GM18520 (cell line): Measurements from ENCODE around the gene GPR61.

Experiments used
- ATAC-seq: cut with Tn5 transposase; IDR thresholded peaks from one replicate; pipeline ENCODE4 v1.9.1; 2021; ENCODE audit not compliant: unreplicated experiment

GPR61 gene

GRCh38 chr1:109532365-109533136, 7.1 kb upstream of the GPR61 start:
- ATAC-seq: peak; percentile 58

- ATAC-seq: no peak
Measured at GRCh38 chr1:109534307-109534858, 5.3 kb upstream of the GPR61 start.

- ATAC-seq: no peak
Measured at GRCh38 chr1:109535481-109535880, 4.2 kb upstream of the GPR61 start.

GRCh38 chr1:109535971-109536491, 3.6 kb upstream of the GPR61 start:
- ATAC-seq: no peak

- ATAC-seq: no peak
Measured at GRCh38 chr1:109537450-109538178, 2.1 kb upstream of the GPR61 start.

GRCh38 chr1:109538827-109539555, 681 bp upstream of the GPR61 start:
- no peak for ATAC-seq

- ATAC-seq: no peak
Measured at GRCh38 chr1:109541102-109541501, 1.4 kb downstream of the GPR61 start.

GRCh38 chr1:109542657-109543056, 3.0 kb downstream of the GPR61 start:
- ATAC-seq: no peak

- ATAC-seq: no peak
Measured at GRCh38 chr1:109543283-109543987, 3.8 kb downstream of the GPR61 start.

GRCh38 chr1:109543988-109544735, 4.5 kb downstream of the GPR61 start:
- ATAC-seq: no peak

GRCh38 chr1:109546311-109547109, 6.8 kb downstream of the GPR61 start:
- peak; percentile 35 for ATAC-seq

GRCh38 chr1:109547463-109548320, 8.0 kb downstream of the GPR61 start:
- no peak for ATAC-seq

GRCh38 chr1:109548321-109549267, 8.9 kb downstream of the GPR61 start, which contains the start of gene GNAI3:
TSS of gene GNAI3 (plus strand) at chr1:109548615. CDS start at chr1:109548721, 106 bp downstream.
- ATAC-seq: peak; percentile 76

GRCh38 chr1:109556563-109556962, 16.9 kb downstream of the GPR61 start:
- no peak for ATAC-seq

- ATAC-seq: no peak
Measured at GRCh38 chr1:109557520-109557919, 17.8 kb downstream of the GPR61 start.

- no peak for ATAC-seq
Measured at GRCh38 chr1:109559995-109560394, 20.3 kb downstream of the GPR61 start.
